C4-2B (cell line): ENCODE measurements around the gene RXFP3.

Source experiments
- ZFX ChIP-seq: fragments of 450-650 bp; IDR thresholded peaks from 2 replicates; pipeline ENCODE4 v1.6.1; 2017
- TF ChIP-seq, protein P1 (sequence below): fragments of 450-650 bp; conservative IDR thresholded peaks from 2 replicates; pipeline ENCODE4 v1.5.1; 2017; ENCODE audit warnings: mild to moderate bottlenecking

- no peak for TF ChIP-seq ZFX
- TF ChIP-seq, protein P1, sequence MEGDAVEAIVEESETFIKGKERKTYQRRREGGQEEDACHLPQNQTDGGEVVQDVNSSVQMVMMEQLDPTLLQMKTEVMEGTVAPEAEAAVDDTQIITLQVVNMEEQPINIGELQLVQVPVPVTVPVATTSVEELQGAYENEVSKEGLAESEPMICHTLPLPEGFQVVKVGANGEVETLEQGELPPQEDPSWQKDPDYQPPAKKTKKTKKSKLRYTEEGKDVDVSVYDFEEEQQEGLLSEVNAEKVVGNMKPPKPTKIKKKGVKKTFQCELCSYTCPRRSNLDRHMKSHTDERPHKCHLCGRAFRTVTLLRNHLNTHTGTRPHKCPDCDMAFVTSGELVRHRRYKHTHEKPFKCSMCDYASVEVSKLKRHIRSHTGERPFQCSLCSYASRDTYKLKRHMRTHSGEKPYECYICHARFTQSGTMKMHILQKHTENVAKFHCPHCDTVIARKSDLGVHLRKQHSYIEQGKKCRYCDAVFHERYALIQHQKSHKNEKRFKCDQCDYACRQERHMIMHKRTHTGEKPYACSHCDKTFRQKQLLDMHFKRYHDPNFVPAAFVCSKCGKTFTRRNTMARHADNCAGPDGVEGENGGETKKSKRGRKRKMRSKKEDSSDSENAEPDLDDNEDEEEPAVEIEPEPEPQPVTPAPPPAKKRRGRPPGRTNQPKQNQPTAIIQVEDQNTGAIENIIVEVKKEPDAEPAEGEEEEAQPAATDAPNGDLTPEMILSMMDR: no peak
These were observed 32.2 kb downstream of the RXFP3 start for GRCh38 chr5:33968211-33969005.
